ENCODE data around the gene OR1F1.
"Not testable (repeated sequence)": the region's sequence is repeated elsewhere in the genome, so short reads cannot be mapped to it uniquely, and the experiment has no call there.

OR1F1 gene

GRCh38 chr16:3165111-3165822, 22.7 kb upstream of the OR1F1 start:
- H3K36me3 ChIP-seq (ENCODE audit: control insufficient read depth in 4 of 4, insufficient read depth in 4 of 4, low read length in 3 of 4) = no peaks in the 10 kb centered on the region
- ChIA-PET POLR2A (no interaction called here), CTCF (interaction anchor here (0.6 to 2.0 kb wide), 9 partner anchors 13 to 134 kb away, joined by 3 to 9 read pairs (median 4); partner anchors contain the start of gene ZNF213)
- no peak overlapping the region for H3K27ac ChIP-seq (ENCODE audit: insufficient read depth in 1 of 2, low read depth in 1 of 2, low read length in 2 of 2, poor library complexity in 1 of 2, severe bottlenecking in 2 of 2)
- no peaks in the 10 kb centered on the region for H3K9me3 ChIP-seq (ENCODE audit: control extremely low read depth in 1 of 5, control insufficient read depth in 4 of 5, insufficient read depth in 2 of 5, low read depth in 1 of 5, low read length in 4 of 5)
- WGBS (ENCODE audit: insufficient coverage) = 85% methylated on average over 6 of the region's 12 CpGs
- peaks cover 0 to 18% (median 10%) of the 10 kb centered on the region in 4 experiments for H3K4me1 ChIP-seq (ENCODE audit: control extremely low read depth in 1 of 4, control insufficient read depth in 4 of 4, insufficient read depth in 4 of 4, low read length in 3 of 4)
- no peak for DNase-seq
- peak overlapping the region in 3 of 7 experiments; percentile 11 to 67 (median 49) for H3K4me3 ChIP-seq (ENCODE audit: control insufficient read depth in 1 of 7, extremely low read depth in 1 of 7, insufficient read depth in 4 of 7, low read depth in 2 of 7, low read length in 6 of 7)
- peaks cover 0 to 35% (median 17%) of the 10 kb centered on the region in 5 experiments for H3K27me3 ChIP-seq (replicated peaks in 2 of 5; ENCODE audit: control insufficient read depth in 4 of 5, insufficient read depth in 5 of 5, low read length in 4 of 5)

GRCh38 chr16:3166505-3166886, 21.5 kb upstream of the OR1F1 start:
- Histone ChIP-seq H3K27ac (ENCODE audit: insufficient read depth in 1 of 2, low read depth in 1 of 2, low read length in 2 of 2, poor library complexity in 1 of 2, severe bottlenecking in 2 of 2) (no peak overlapping the region), H3K36me3 (ENCODE audit: control insufficient read depth in 4 of 4, insufficient read depth in 4 of 4, low read length in 3 of 4) (no peaks in the 10 kb centered on the region), H3K4me1 (ENCODE audit: control extremely low read depth in 1 of 4, control insufficient read depth in 4 of 4, insufficient read depth in 4 of 4, low read length in 3 of 4) (peaks cover 0 to 30% (median 22%) of the 10 kb centered on the region in 4 experiments), H3K9me3 (ENCODE audit: control extremely low read depth in 1 of 5, control insufficient read depth in 4 of 5, insufficient read depth in 2 of 5, low read depth in 1 of 5, low read length in 4 of 5) (no peaks in the 10 kb centered on the region), H3K4me3 (ENCODE audit: control insufficient read depth in 1 of 7, extremely low read depth in 1 of 7, insufficient read depth in 4 of 7, low read depth in 2 of 7, low read length in 6 of 7) (no peak overlapping the region), H3K27me3 (replicated peaks in 2 of 5; ENCODE audit: control insufficient read depth in 4 of 5, insufficient read depth in 5 of 5, low read length in 4 of 5) (peaks cover 0 to 47% (median 23%) of the 10 kb centered on the region in 5 experiments)
- ChIA-PET CTCF (interaction anchor here (0.6 to 2.0 kb wide), 6 partner anchors 17 to 294 kb away, joined by 3 to 9 read pairs (median 6); partner anchors contain the start of gene ZNF213), POLR2A (no interaction called here)
- whole genome bisulfite sequencing (ENCODE audit: insufficient coverage) = 56% methylated on average over 1 of the region's 1 CpG
- no peak for DNase-seq

- 91% methylated on average over 6 of the region's 7 CpGs for WGBS (ENCODE audit: insufficient coverage)
- Histone ChIP-seq H3K4me1 (ENCODE audit: control extremely low read depth in 1 of 4, control insufficient read depth in 4 of 4, insufficient read depth in 4 of 4, low read length in 3 of 4) (peaks cover 0 to 35% (median 29%) of the 10 kb centered on the region in 4 experiments), H3K27me3 (replicated peaks in 2 of 5; ENCODE audit: control insufficient read depth in 4 of 5, insufficient read depth in 5 of 5, low read length in 4 of 5) (peaks cover 2 to 68% (median 32%) of the 10 kb centered on the region in 5 experiments)
- not testable (repeated sequence) for H3K4me3 ChIP-seq (ENCODE audit: control insufficient read depth in 1 of 7, extremely low read depth in 1 of 7, insufficient read depth in 4 of 7, low read depth in 2 of 7, low read length in 6 of 7); DNase-seq; H3K27ac ChIP-seq (ENCODE audit: insufficient read depth in 1 of 2, low read depth in 1 of 2, low read length in 2 of 2, poor library complexity in 1 of 2, severe bottlenecking in 2 of 2); H3K9me3 ChIP-seq (ENCODE audit: control extremely low read depth in 1 of 5, control insufficient read depth in 4 of 5, insufficient read depth in 2 of 5, low read depth in 1 of 5, low read length in 4 of 5); H3K36me3 ChIP-seq (ENCODE audit: control insufficient read depth in 4 of 4, insufficient read depth in 4 of 4, low read length in 3 of 4)
- CTCF ChIA-PET = interaction anchor here (0.8 to 2.5 kb wide), 13 partner anchors 8 to 141 kb away, joined by 3 to 16 read pairs (median 3); partner anchors contain the start of gene ZNF263
- POLR2A ChIA-PET = interaction anchor here (1.7 kb wide), 1 partner anchor 10 kb away, joined by 5 read pairs; no protein-coding TSS in a partner anchor
Measured at GRCh38 chr16:3168729-3169128, 19.3 kb upstream of the OR1F1 start.

GRCh38 chr16:3170440-3171180, 17.4 kb upstream of the OR1F1 start:
- H3K27me3 ChIP-seq (replicated peaks in 2 of 5; ENCODE audit: control insufficient read depth in 4 of 5, insufficient read depth in 5 of 5, low read length in 4 of 5) = peaks cover 3 to 87% (median 45%) of the 10 kb centered on the region in 5 experiments
- no peaks in the 10 kb centered on the region for H3K36me3 ChIP-seq (ENCODE audit: control insufficient read depth in 4 of 4, insufficient read depth in 4 of 4, low read length in 3 of 4)
- ChIA-PET POLR2A (interaction anchor here (0.6 kb wide), 1 partner anchor 11 kb away, joined by 3 read pairs; no protein-coding TSS in a partner anchor), CTCF (interaction anchor here (1.0 to 2.1 kb wide), 3 partner anchors 9 to 169 kb away, joined by 4 to 6 read pairs (median 5); no protein-coding TSS in a partner anchor)
- peak overlapping the region in 5 of 7 experiments; percentile 19 to 57 (median 43) for H3K4me3 ChIP-seq (ENCODE audit: control insufficient read depth in 1 of 7, extremely low read depth in 1 of 7, insufficient read depth in 4 of 7, low read depth in 2 of 7, low read length in 6 of 7)
- peak in 1 of 3 donors; percentile 55 for DNase-seq
- H3K4me1 ChIP-seq (ENCODE audit: control extremely low read depth in 1 of 4, control insufficient read depth in 4 of 4, insufficient read depth in 4 of 4, low read length in 3 of 4) = peaks cover 0 to 40% (median 35%) of the 10 kb centered on the region in 4 experiments
- peaks cover 0 to 2% (median 0%) of the 10 kb centered on the region in 5 experiments for H3K9me3 ChIP-seq (ENCODE audit: control extremely low read depth in 1 of 5, control insufficient read depth in 4 of 5, insufficient read depth in 2 of 5, low read depth in 1 of 5, low read length in 4 of 5)
- 0% methylated on average over 28 of the region's 53 CpGs for WGBS (ENCODE audit: insufficient coverage)
- no peak overlapping the region for H3K27ac ChIP-seq (ENCODE audit: insufficient read depth in 1 of 2, low read depth in 1 of 2, low read length in 2 of 2, poor library complexity in 1 of 2, severe bottlenecking in 2 of 2)

- ChIA-PET CTCF (interaction anchor here (1.0 to 2.1 kb wide), 5 partner anchors 8 to 170 kb away, joined by 3 to 7 read pairs (median 5); no protein-coding TSS in a partner anchor), POLR2A (no interaction called here)
- DNase-seq = peak in 2 of 3 donors; percentile 56 to 62
- 3% methylated on average over 30 of the region's 35 CpGs for WGBS (ENCODE audit: insufficient coverage)
- no peak overlapping the region for H3K27ac ChIP-seq (ENCODE audit: insufficient read depth in 1 of 2, low read depth in 1 of 2, low read length in 2 of 2, poor library complexity in 1 of 2, severe bottlenecking in 2 of 2)
- H3K4me1 ChIP-seq (ENCODE audit: control extremely low read depth in 1 of 4, control insufficient read depth in 4 of 4, insufficient read depth in 4 of 4, low read length in 3 of 4) = peaks cover 0 to 37% (median 33%) of the 10 kb centered on the region in 4 experiments
- H3K36me3 ChIP-seq (ENCODE audit: control insufficient read depth in 4 of 4, insufficient read depth in 4 of 4, low read length in 3 of 4) = no peaks in the 10 kb centered on the region
- peak overlapping the region in 5 of 7 experiments; percentile 19 to 55 (median 41) for H3K4me3 ChIP-seq (ENCODE audit: control insufficient read depth in 1 of 7, extremely low read depth in 1 of 7, insufficient read depth in 4 of 7, low read depth in 2 of 7, low read length in 6 of 7)
- H3K27me3 ChIP-seq (replicated peaks in 2 of 5; ENCODE audit: control insufficient read depth in 4 of 5, insufficient read depth in 5 of 5, low read length in 4 of 5) = peaks cover 3 to 94% (median 52%) of the 10 kb centered on the region in 5 experiments
- H3K9me3 ChIP-seq (ENCODE audit: control extremely low read depth in 1 of 5, control insufficient read depth in 4 of 5, insufficient read depth in 2 of 5, low read depth in 1 of 5, low read length in 4 of 5) = peaks cover 0 to 3% (median 0%) of the 10 kb centered on the region in 5 experiments
Measured at GRCh38 chr16:3171181-3171854, 16.7 kb upstream of the OR1F1 start.

- 8% methylated on average over 32 of the region's 41 CpGs for WGBS (ENCODE audit: insufficient coverage)
- H3K27ac ChIP-seq (ENCODE audit: insufficient read depth in 1 of 2, low read depth in 1 of 2, low read length in 2 of 2, poor library complexity in 1 of 2, severe bottlenecking in 2 of 2) = no peak overlapping the region
- CTCF ChIA-PET = interaction anchor here (1.0 to 1.3 kb wide), 5 partner anchors 10 to 170 kb away, joined by 3 to 7 read pairs (median 4); no protein-coding TSS in a partner anchor
- peaks cover 4 to 96% (median 54%) of the 10 kb centered on the region in 5 experiments for H3K27me3 ChIP-seq (replicated peaks in 2 of 5; ENCODE audit: control insufficient read depth in 4 of 5, insufficient read depth in 5 of 5, low read length in 4 of 5)
- H3K4me1 ChIP-seq (ENCODE audit: control extremely low read depth in 1 of 4, control insufficient read depth in 4 of 4, insufficient read depth in 4 of 4, low read length in 3 of 4) = peaks cover 0 to 37% (median 33%) of the 10 kb centered on the region in 4 experiments
- no peaks in the 10 kb centered on the region for H3K36me3 ChIP-seq (ENCODE audit: control insufficient read depth in 4 of 4, insufficient read depth in 4 of 4, low read length in 3 of 4)
- peaks cover 0 to 3% (median 0%) of the 10 kb centered on the region in 5 experiments for H3K9me3 ChIP-seq (ENCODE audit: control extremely low read depth in 1 of 5, control insufficient read depth in 4 of 5, insufficient read depth in 2 of 5, low read depth in 1 of 5, low read length in 4 of 5)
- H3K4me3 ChIP-seq (ENCODE audit: control insufficient read depth in 1 of 7, extremely low read depth in 1 of 7, insufficient read depth in 4 of 7, low read depth in 2 of 7, low read length in 6 of 7) = peak overlapping the region in 2 of 7 experiments; percentile 41 to 55
- no peak for DNase-seq
- POLR2A ChIA-PET = no interaction called here
Measured at GRCh38 chr16:3171855-3172593, 16.0 kb upstream of the OR1F1 start.
